Gastroesophageal sphincter (tissue), 3 donors: ENCODE results near the gene CD163L1.

Experiments used
- CTCF ChIP-seq, 4 experiments: fragments of 200-600 bp in 2 of 4; fragments of 450-650 bp in 2 of 4; sonication (generic) in 1 of 4; IDR thresholded peaks; one replicate each; pipeline ENCODE4 v1.5.1; 2017 to 2019; ENCODE audit warnings: antibody characterized with exemption in 4 of 4, mild to moderate bottlenecking in 2 of 4, moderate library complexity in 2 of 4
- EP300 ChIP-seq: sonication (generic); formaldehyde crosslinking; IDR thresholded peaks from one replicate; pipeline ENCODE4 v1.6.1; 2017; ENCODE audit warnings: antibody characterized with exemption, mild to moderate bottlenecking
- POLR2A ChIP-seq, 2 donors: fragments of 450-650 bp; IDR thresholded peaks; one replicate each; pipeline ENCODE4 v1.6.1; 2017; ENCODE audit warnings: antibody characterized with exemption in 2 of 2, mild to moderate bottlenecking in 2 of 2, moderate library complexity in 1 of 2
- POLR2AphosphoS5 ChIP-seq: sonication (generic); formaldehyde crosslinking; IDR thresholded peaks from one replicate; pipeline ENCODE4 v1.6.1; 2017; ENCODE audit warnings: antibody characterized with exemption

DNA sequence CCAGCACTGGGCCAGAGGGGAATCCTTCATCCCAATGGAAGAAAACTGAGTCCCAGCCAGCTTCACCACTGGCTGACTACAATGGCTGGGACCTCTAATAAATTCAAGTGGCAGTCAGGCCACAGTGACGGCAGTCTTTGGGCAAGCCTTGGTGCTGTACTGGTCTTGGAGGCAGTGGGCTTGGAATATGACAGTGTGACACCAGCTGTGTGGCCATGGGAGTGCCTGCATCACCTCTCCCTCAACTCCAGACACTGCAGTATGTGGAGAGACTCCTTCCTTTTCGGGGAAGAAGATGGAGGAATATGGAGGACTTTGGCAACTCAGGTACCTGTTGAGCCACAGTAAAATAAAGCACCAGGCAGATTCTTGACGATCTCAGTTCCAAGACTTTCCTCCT, 16.0 kb upstream of the CD163L1 start:
- no peak for TF ChIP-seq CTCF (IDR thresholded peaks at IDR 0.05)
- no peak for TF ChIP-seq POLR2A (IDR thresholded peaks at IDR 0.05)
- no peak for TF ChIP-seq POLR2AphosphoS5
- TF ChIP-seq EP300, result no peak
